A673 (cell line): ENCODE data around the gene CMPK2. TPM values are rescaled to one million over a fixed set of nuclear protein-coding genes. Genes with fewer than 3 reads are reported as not detected.

Experiments
- BruUV-seq: library from RNA; stranded (reverse); fragments of 400-500 nt; replicated peaks from 2 replicates; lab custom pipeline; 2021; lab: Mats Ljungman, UMichigan
- CTCF ChIA-PET: fragments of 300-600 bp; sonication (Branson Sonifier 250); formaldehyde crosslinking; loops from one replicate; lab custom pipeline; 2022; ENCODE audit warnings: antibody characterized with exemption; lab: Charles Lee
- POLR2A ChIA-PET: fragments of 300-600 bp; sonication (Branson Sonifier 250); formaldehyde crosslinking; loops from one replicate; lab custom pipeline; 2022; ENCODE audit warnings: antibody characterized with exemption; ENCODE audit not compliant: low non-redundant PET; lab: Charles Lee
- DNase-seq: peaks from one replicate; pipeline ENCODE4 v3.0.0-alpha.2; 2015; ENCODE audit warnings: low spot score
- H3K27ac ChIP-seq: fragments of 200-600 bp; sonication (generic); 2 replicates; pipeline ENCODE4 v1.5.1; 2016; ENCODE audit warnings: mixed run types, low read depth, mild to moderate bottlenecking, mixed read lengths, antibody characterized with exemption, low read length; ENCODE audit not compliant: poor library complexity, severe bottlenecking
- H3K27me3 ChIP-seq: fragments of 200-600 bp; sonication (generic); replicated peaks from 2 replicates; pipeline ENCODE4 v1.6.1; 2017; ENCODE audit warnings: mixed run types, low read depth, mild to moderate bottlenecking, mixed read lengths, antibody characterized with exemption, low read length; ENCODE audit not compliant: insufficient read depth, poor library complexity
- H3K36me3 ChIP-seq: fragments of 200-600 bp; sonication (generic); 2 replicates; pipeline ENCODE4 v1.6.1; 2016; ENCODE audit warnings: mixed run types, mild to moderate bottlenecking, mixed read lengths, antibody characterized with exemption, low read length; ENCODE audit not compliant: insufficient read depth, poor library complexity, severe bottlenecking
- H3K4me1 ChIP-seq: fragments of 200-600 bp; sonication (generic); 2 replicates; pipeline ENCODE4 v1.6.1; 2017; ENCODE audit warnings: mixed run types, mild to moderate bottlenecking, mixed read lengths, antibody characterized with exemption, low read length; ENCODE audit not compliant: insufficient read depth, poor library complexity, severe bottlenecking
- H3K4me3 ChIP-seq: fragments of 200-600 bp; sonication (generic); 2 replicates; pipeline ENCODE4 v1.5.1; 2016; ENCODE audit warnings: low read depth, mixed run types, mild to moderate bottlenecking, mixed read lengths, low read length; ENCODE audit not compliant: poor library complexity, severe bottlenecking
- H3K9me3 ChIP-seq: fragments of 200-600 bp; sonication (generic); 2 replicates; pipeline ENCODE4 v1.6.1; 2016; ENCODE audit warnings: mixed run types, low read depth, mild to moderate bottlenecking, mixed read lengths, antibody characterized with exemption, low read length; ENCODE audit not compliant: poor library complexity, severe bottlenecking
- CTCF ChIP-seq: fragments of 300-800, 200-600 bp; sonication (generic); conservative IDR thresholded peaks from 2 replicates; pipeline ENCODE4 v1.5.1; 2017; ENCODE audit warnings: low read depth, mild to moderate bottlenecking, antibody characterized with exemption, low read length, moderate library complexity, mixed read lengths
- EZH2 ChIP-seq: fragments of 200-600 bp; sonication (generic); IDR thresholded peaks from 2 replicates; pipeline ENCODE4 v1.6.1; 2017; ENCODE audit warnings: borderline replicate concordance, low read depth, mild to moderate bottlenecking, mixed read lengths, antibody characterized with exemption, low read length; ENCODE audit not compliant: poor library complexity, severe bottlenecking
- intact Hi-C: fragments of 100-400 bp; cut with micrococcal nuclease; formaldehyde crosslinking; loops from one replicate; pipeline ENCODE4 v1.10.0; 2022; ENCODE audit not compliant: unreplicated experiment
- total RNA-seq: library from RNA; stranded (reverse); gene quantifications from 2 replicates; pipeline ENCODE4 v1.2.3, GENCODE V29; 2021

The CMPK2 gene
- total RNA-seq, 1 experiment from 2014 or later = 4.6 TPM

GRCh38 chr2:6885968-6886367 lies 20.3 kb upstream of the CMPK2 start:
- Histone ChIP-seq H3K4me1 (peaks cover 4% of the 10 kb centered on the region), H3K9me3 (no peaks in the 10 kb centered on the region), H3K27ac (no peak overlapping the region), H3K4me3 (no peak overlapping the region), H3K27me3 (no peaks in the 10 kb centered on the region), H3K36me3 (no peaks in the 10 kb centered on the region)
- BruUV-seq = no TSS peak
- CTCF ChIA-PET = no interaction called here
- POLR2A ChIA-PET = no interaction called here
- intact Hi-C loops = no loop called here
- DNase-seq = no peak
- TF ChIP-seq EZH2 (no peak), CTCF (no peak)

- no peaks in the 10 kb centered on the region for H3K9me3 ChIP-seq
- H3K4me1 ChIP-seq = peaks cover 4% of the 10 kb centered on the region
- H3K27me3 ChIP-seq = no peaks in the 10 kb centered on the region
- H3K27ac ChIP-seq = no peak overlapping the region
- BruUV-seq = no TSS peak
- ChIA-PET CTCF (no interaction called here), POLR2A (no interaction called here)
- H3K4me3 ChIP-seq = no peak overlapping the region
- intact Hi-C loops = no loop called here
- H3K36me3 ChIP-seq = no peaks in the 10 kb centered on the region
- no peak for DNase-seq
- no peak for TF ChIP-seq CTCF
- TF ChIP-seq EZH2 = no peak
Observed at GRCh38 chr2:6885551-6885950, 19.8 kb upstream of the CMPK2 start.

GRCh38 chr2:6883448-6884122 lies 17.9 kb upstream of the CMPK2 start:
- H3K4me1 ChIP-seq = peaks cover 4% of the 10 kb centered on the region
- BruUV-seq = no TSS peak
- intact Hi-C loops = no loop called here
- ChIA-PET CTCF (no interaction called here), POLR2A (no interaction called here)
- no peaks in the 10 kb centered on the region for H3K27me3 ChIP-seq
- H3K9me3 ChIP-seq = no peaks in the 10 kb centered on the region
- TF ChIP-seq CTCF (no peak), EZH2 (no peak)
- no peak overlapping the region for H3K4me3 ChIP-seq
- no peak overlapping the region for H3K27ac ChIP-seq
- no peaks in the 10 kb centered on the region for H3K36me3 ChIP-seq
- DNase-seq = peak; percentile 89
